WTC11 (cell line): ENCODE measurements around the gene WDR83. TPM values are rescaled to one million over a fixed set of nuclear protein-coding genes. Genes with fewer than 3 reads are reported as not detected.

Experiments used
- ATAC-seq: fragments of 200-7000 bp; cut with Tn5 transposase; 2 replicates; pipeline ENCODE4 v1.10.0; 2021; ENCODE audit warnings: mild to moderate bottlenecking, moderate library complexity
- CTCF ChIA-PET: fragments of 300-600 bp; sonication (Branson Sonifier 250); formaldehyde crosslinking; loops from one replicate; lab custom pipeline; 2021; ENCODE audit warnings: antibody characterized with exemption; lab: Charles Lee
- POLR2A ChIA-PET: fragments of 350-600 bp; sonication (Branson Sonifier 250); formaldehyde crosslinking; loops from one replicate; lab custom pipeline; 2021; ENCODE audit warnings: antibody characterized with exemption; lab: Charles Lee
- DNase-seq: peaks from one replicate; pipeline ENCODE4 v3.0.0; 2021; ENCODE audit warnings: low spot score
- H3K27ac Mint-ChIP-seq: 2 replicates; pipeline ENCODE4 v1.8.0; 2021; ENCODE audit warnings: mixed read lengths
- H3K27me3 Mint-ChIP-seq: 2 replicates; pipeline ENCODE4 v1.8.0; 2021; ENCODE audit warnings: low read depth, mild to moderate bottlenecking, moderate library complexity, mixed read lengths
- H3K36me3 Mint-ChIP-seq: 2 replicates; pipeline ENCODE4 v1.8.0; 2021; ENCODE audit warnings: mixed read lengths
- H3K4me1 Mint-ChIP-seq: 2 replicates; pipeline ENCODE4 v1.8.0; 2022; ENCODE audit warnings: mixed read lengths
- H3K4me3 Mint-ChIP-seq: 2 replicates; pipeline ENCODE4 v1.8.0; 2021; ENCODE audit warnings: mild to moderate bottlenecking, moderate library complexity, mixed read lengths
- H3K9me3 Mint-ChIP-seq: 2 replicates; pipeline ENCODE4 v1.8.0; 2021; ENCODE audit warnings: mixed read lengths
- ATF1 ChIP-seq: sonication (generic); formaldehyde crosslinking; IDR thresholded peaks from 2 replicates; pipeline ENCODE4 v1.8.1; 2023; ENCODE audit warnings: mild to moderate bottlenecking, moderate library complexity, missing genetic modification reagents
- CREM ChIP-seq: sonication (generic); formaldehyde crosslinking; IDR thresholded peaks from 2 replicates; pipeline ENCODE4 v1.8.1; 2022; ENCODE audit warnings: mild to moderate bottlenecking, missing genetic modification reagents, moderate library complexity
- NFYB ChIP-seq: sonication (generic); formaldehyde crosslinking; conservative IDR thresholded peaks from 2 replicates; pipeline ENCODE4 v1.8.0; 2022; ENCODE audit warnings: low read depth, missing genetic modification reagents
- NR1H2 ChIP-seq: sonication (generic); formaldehyde crosslinking; IDR thresholded peaks from 2 replicates; pipeline ENCODE4 v1.9.0; 2021; ENCODE audit warnings: mild to moderate bottlenecking, moderate library complexity, missing genetic modification reagents
- NR3C1 ChIP-seq: sonication (generic); formaldehyde crosslinking; conservative IDR thresholded peaks from 2 replicates; pipeline ENCODE4 v1.8.1; 2023; ENCODE audit warnings: low read depth, mild to moderate bottlenecking, missing genetic modification reagents
- TP53 ChIP-seq: sonication (generic); formaldehyde crosslinking; IDR thresholded peaks from 2 replicates; pipeline ENCODE4 v1.8.1; 2023; ENCODE audit warnings: mild to moderate bottlenecking, missing genetic modification reagents
- ZBTB21 ChIP-seq: sonication (generic); formaldehyde crosslinking; IDR thresholded peaks from 2 replicates; pipeline ENCODE4 v1.8.1; 2023; ENCODE audit warnings: mild to moderate bottlenecking, missing genetic modification reagents, borderline replicate concordance
- ZNF121 ChIP-seq: sonication (generic); formaldehyde crosslinking; IDR thresholded peaks from 2 replicates; pipeline ENCODE4 v1.8.0; 2023; ENCODE audit warnings: missing genetic modification reagents
- ZNF138 ChIP-seq: sonication (generic); formaldehyde crosslinking; conservative IDR thresholded peaks from 2 replicates; pipeline ENCODE4 v1.8.1; 2022; ENCODE audit warnings: mild to moderate bottlenecking, moderate library complexity, missing genetic modification reagents
- ZNF219 ChIP-seq: sonication (generic); formaldehyde crosslinking; IDR thresholded peaks from 2 replicates; pipeline ENCODE4 v1.8.0; 2023; ENCODE audit warnings: missing genetic modification reagents, mild to moderate bottlenecking, borderline replicate concordance
- ZNF317 ChIP-seq: sonication (generic); formaldehyde crosslinking; IDR thresholded peaks from 2 replicates; pipeline ENCODE4 v1.8.1; 2023; ENCODE audit warnings: low read depth, mild to moderate bottlenecking, moderate library complexity, missing genetic modification reagents, borderline replicate concordance
- ZNF396 ChIP-seq: fragments of 250-450 bp; sonication (Bioruptor Pico); IDR thresholded peaks from 2 replicates; pipeline ENCODE4 v1.8.0; 2021; ENCODE audit warnings: mild to moderate bottlenecking, moderate library complexity, borderline replicate concordance
- total RNA-seq: library from RNA; stranded (reverse); gene quantifications from 3 replicates; pipeline ENCODE4 v1.2.3, GENCODE V29; 2021
- TF ChIP-seq, protein P1 (sequence below): sonication (generic); formaldehyde crosslinking; IDR thresholded peaks from 2 replicates; pipeline ENCODE4 v1.8.1; 2023; ENCODE audit warnings: mild to moderate bottlenecking, moderate library complexity, missing genetic modification reagents
- TF ChIP-seq, protein P2 (sequence below): sonication (generic); formaldehyde crosslinking; IDR thresholded peaks from 2 replicates; pipeline ENCODE4 v1.8.1; 2022; ENCODE audit warnings: mild to moderate bottlenecking, missing genetic modification reagents, moderate library complexity, borderline replicate concordance
- TF ChIP-seq, protein P3 (sequence below): sonication (generic); formaldehyde crosslinking; IDR thresholded peaks from 2 replicates; pipeline ENCODE4 v1.8.1; 2023; ENCODE audit warnings: mild to moderate bottlenecking, missing genetic modification reagents, moderate library complexity
- TF ChIP-seq, protein P4 (sequence below): sonication (generic); formaldehyde crosslinking; IDR thresholded peaks from 2 replicates; pipeline ENCODE4 v1.8.0; 2022; ENCODE audit warnings: mild to moderate bottlenecking, missing genetic modification reagents
- TF ChIP-seq, protein P5 (sequence below): fragments of 250-450 bp; sonication (Bioruptor Pico); IDR thresholded peaks from 2 replicates; pipeline ENCODE4 v1.9.0; 2021; ENCODE audit warnings: mild to moderate bottlenecking, borderline replicate concordance
- TF ChIP-seq, protein P6 (sequence below): fragments of 250-450 bp; sonication (Bioruptor Pico); IDR thresholded peaks from 2 replicates; pipeline ENCODE4 v1.9.0; 2021; ENCODE audit warnings: mild to moderate bottlenecking
- TF ChIP-seq, protein P7 (sequence below): sonication (generic); formaldehyde crosslinking; IDR thresholded peaks from 2 replicates; pipeline ENCODE4 v1.8.0; 2023; ENCODE audit warnings: missing genetic modification reagents, mild to moderate bottlenecking, borderline replicate concordance

WDR83 gene
- total RNA-seq, 1 experiment from 2014 or later: 21.8 TPM

DNA sequence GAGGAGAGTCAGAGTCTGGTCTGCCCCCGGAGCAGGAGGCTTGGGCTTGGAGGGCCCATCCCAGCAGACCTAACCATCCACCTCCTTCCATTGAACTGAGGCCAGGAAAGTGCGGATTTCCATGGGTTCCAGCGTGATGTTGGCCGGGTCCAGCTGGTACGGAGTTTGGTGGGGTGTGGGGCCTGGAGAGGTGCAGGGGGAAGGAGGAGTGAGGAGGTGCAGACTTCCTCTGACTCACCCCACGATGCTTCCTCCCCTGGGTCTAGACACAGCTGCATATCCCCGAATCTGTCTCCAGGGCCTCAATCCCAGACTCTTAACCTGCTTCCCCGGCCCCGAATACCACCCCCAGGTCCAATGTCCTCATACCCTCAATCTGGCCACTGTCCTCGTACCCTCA, 20.1 kb upstream of the WDR83 start:
- H3K36me3 Mint-ChIP-seq: peaks cover 6% of the 10 kb centered on the region
- TF ChIP-seq NFYB (CRISPR knock-in tag): no peak
- TF ChIP-seq ZNF317 (CRISPR knock-in tag): no peak
- TF ChIP-seq, protein P1, sequence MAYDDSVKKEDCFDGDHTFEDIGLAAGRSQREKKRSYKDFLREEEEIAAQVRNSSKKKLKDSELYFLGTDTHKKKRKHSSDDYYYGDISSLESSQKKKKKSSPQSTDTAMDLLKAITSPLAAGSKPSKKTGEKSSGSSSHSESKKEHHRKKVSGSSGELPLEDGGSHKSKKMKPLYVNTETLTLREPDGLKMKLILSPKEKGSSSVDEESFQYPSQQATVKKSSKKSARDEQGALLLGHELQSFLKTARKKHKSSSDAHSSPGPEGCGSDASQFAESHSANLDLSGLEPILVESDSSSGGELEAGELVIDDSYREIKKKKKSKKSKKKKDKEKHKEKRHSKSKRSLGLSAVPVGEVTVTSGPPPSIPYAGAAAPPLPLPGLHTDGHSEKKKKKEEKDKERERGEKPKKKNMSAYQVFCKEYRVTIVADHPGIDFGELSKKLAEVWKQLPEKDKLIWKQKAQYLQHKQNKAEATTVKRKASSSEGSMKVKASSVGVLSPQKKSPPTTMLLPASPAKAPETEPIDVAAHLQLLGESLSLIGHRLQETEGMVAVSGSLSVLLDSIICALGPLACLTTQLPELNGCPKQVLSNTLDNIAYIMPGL (CRISPR knock-in tag): no peak
- TF ChIP-seq, protein P2, sequence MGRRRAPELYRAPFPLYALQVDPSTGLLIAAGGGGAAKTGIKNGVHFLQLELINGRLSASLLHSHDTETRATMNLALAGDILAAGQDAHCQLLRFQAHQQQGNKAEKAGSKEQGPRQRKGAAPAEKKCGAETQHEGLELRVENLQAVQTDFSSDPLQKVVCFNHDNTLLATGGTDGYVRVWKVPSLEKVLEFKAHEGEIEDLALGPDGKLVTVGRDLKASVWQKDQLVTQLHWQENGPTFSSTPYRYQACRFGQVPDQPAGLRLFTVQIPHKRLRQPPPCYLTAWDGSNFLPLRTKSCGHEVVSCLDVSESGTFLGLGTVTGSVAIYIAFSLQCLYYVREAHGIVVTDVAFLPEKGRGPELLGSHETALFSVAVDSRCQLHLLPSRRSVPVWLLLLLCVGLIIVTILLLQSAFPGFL (CRISPR knock-in tag): no peak
- no peak for TF ChIP-seq NR1H2 (CRISPR knock-in tag)
- TF ChIP-seq CREM: no peak
- TF ChIP-seq ZNF138 (CRISPR knock-in tag): no peak
- no peak for TF ChIP-seq ZNF219 (CRISPR knock-in tag)
- TF ChIP-seq, protein P3, sequence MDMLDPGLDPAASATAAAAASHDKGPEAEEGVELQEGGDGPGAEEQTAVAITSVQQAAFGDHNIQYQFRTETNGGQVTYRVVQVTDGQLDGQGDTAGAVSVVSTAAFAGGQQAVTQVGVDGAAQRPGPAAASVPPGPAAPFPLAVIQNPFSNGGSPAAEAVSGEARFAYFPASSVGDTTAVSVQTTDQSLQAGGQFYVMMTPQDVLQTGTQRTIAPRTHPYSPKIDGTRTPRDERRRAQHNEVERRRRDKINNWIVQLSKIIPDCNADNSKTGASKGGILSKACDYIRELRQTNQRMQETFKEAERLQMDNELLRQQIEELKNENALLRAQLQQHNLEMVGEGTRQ (CRISPR knock-in tag): no peak
- TF ChIP-seq, protein P4, sequence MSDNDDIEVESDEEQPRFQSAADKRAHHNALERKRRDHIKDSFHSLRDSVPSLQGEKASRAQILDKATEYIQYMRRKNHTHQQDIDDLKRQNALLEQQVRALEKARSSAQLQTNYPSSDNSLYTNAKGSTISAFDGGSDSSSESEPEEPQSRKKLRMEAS (CRISPR knock-in tag): no peak
- TF ChIP-seq, protein P5, sequence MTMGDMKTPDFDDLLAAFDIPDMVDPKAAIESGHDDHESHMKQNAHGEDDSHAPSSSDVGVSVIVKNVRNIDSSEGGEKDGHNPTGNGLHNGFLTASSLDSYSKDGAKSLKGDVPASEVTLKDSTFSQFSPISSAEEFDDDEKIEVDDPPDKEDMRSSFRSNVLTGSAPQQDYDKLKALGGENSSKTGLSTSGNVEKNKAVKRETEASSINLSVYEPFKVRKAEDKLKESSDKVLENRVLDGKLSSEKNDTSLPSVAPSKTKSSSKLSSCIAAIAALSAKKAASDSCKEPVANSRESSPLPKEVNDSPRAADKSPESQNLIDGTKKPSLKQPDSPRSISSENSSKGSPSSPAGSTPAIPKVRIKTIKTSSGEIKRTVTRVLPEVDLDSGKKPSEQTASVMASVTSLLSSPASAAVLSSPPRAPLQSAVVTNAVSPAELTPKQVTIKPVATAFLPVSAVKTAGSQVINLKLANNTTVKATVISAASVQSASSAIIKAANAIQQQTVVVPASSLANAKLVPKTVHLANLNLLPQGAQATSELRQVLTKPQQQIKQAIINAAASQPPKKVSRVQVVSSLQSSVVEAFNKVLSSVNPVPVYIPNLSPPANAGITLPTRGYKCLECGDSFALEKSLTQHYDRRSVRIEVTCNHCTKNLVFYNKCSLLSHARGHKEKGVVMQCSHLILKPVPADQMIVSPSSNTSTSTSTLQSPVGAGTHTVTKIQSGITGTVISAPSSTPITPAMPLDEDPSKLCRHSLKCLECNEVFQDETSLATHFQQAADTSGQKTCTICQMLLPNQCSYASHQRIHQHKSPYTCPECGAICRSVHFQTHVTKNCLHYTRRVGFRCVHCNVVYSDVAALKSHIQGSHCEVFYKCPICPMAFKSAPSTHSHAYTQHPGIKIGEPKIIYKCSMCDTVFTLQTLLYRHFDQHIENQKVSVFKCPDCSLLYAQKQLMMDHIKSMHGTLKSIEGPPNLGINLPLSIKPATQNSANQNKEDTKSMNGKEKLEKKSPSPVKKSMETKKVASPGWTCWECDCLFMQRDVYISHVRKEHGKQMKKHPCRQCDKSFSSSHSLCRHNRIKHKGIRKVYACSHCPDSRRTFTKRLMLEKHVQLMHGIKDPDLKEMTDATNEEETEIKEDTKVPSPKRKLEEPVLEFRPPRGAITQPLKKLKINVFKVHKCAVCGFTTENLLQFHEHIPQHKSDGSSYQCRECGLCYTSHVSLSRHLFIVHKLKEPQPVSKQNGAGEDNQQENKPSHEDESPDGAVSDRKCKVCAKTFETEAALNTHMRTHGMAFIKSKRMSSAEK: no peak
- no peak for TF ChIP-seq ZNF121 (CRISPR knock-in tag)
- TF ChIP-seq ZNF396 (CRISPR knock-in tag): no peak
- TF ChIP-seq ATF1 (CRISPR knock-in tag): no peak
- no peak for TF ChIP-seq NR3C1 (CRISPR knock-in tag)
- TF ChIP-seq, protein P6, sequence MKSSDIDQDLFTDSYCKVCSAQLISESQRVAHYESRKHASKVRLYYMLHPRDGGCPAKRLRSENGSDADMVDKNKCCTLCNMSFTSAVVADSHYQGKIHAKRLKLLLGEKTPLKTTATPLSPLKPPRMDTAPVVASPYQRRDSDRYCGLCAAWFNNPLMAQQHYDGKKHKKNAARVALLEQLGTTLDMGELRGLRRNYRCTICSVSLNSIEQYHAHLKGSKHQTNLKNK (CRISPR knock-in tag): no peak
- TF ChIP-seq ZBTB21 (CRISPR knock-in tag): no peak
- TF ChIP-seq, protein P7, sequence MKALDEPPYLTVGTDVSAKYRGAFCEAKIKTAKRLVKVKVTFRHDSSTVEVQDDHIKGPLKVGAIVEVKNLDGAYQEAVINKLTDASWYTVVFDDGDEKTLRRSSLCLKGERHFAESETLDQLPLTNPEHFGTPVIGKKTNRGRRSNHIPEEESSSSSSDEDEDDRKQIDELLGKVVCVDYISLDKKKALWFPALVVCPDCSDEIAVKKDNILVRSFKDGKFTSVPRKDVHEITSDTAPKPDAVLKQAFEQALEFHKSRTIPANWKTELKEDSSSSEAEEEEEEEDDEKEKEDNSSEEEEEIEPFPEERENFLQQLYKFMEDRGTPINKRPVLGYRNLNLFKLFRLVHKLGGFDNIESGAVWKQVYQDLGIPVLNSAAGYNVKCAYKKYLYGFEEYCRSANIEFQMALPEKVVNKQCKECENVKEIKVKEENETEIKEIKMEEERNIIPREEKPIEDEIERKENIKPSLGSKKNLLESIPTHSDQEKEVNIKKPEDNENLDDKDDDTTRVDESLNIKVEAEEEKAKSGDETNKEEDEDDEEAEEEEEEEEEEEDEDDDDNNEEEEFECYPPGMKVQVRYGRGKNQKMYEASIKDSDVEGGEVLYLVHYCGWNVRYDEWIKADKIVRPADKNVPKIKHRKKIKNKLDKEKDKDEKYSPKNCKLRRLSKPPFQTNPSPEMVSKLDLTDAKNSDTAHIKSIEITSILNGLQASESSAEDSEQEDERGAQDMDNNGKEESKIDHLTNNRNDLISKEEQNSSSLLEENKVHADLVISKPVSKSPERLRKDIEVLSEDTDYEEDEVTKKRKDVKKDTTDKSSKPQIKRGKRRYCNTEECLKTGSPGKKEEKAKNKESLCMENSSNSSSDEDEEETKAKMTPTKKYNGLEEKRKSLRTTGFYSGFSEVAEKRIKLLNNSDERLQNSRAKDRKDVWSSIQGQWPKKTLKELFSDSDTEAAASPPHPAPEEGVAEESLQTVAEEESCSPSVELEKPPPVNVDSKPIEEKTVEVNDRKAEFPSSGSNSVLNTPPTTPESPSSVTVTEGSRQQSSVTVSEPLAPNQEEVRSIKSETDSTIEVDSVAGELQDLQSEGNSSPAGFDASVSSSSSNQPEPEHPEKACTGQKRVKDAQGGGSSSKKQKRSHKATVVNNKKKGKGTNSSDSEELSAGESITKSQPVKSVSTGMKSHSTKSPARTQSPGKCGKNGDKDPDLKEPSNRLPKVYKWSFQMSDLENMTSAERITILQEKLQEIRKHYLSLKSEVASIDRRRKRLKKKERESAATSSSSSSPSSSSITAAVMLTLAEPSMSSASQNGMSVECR (CRISPR knock-in tag): no peak
- TF ChIP-seq TP53: no peak
- DNase-seq (no peak), ATAC-seq (no peak)
- no peaks in the 10 kb centered on the region for H3K9me3 Mint-ChIP-seq
- H3K4me3 Mint-ChIP-seq: peak overlapping the region; percentile 76
- ChIA-PET POLR2A (no interaction called here), CTCF (interaction anchor here (1.1 to 2.8 kb wide), 6 partner anchors 10 to 83 kb away, joined by 3 to 22 read pairs (median 10); partner anchors contain the start of genes DHPS, MAN2B1 and WDR83)
- no peak overlapping the region for H3K27ac Mint-ChIP-seq
- peaks cover 11% of the 10 kb centered on the region for H3K4me1 Mint-ChIP-seq
- peaks cover 15% of the 10 kb centered on the region for H3K27me3 Mint-ChIP-seq
